ENCODE measurements around the gene CDKN1B.

The CDKN1B gene

GRCh38 chr12:12757121-12757520, 40.0 kb downstream of the CDKN1B start:
- TF ChIP-seq FOXP2 (optimal IDR thresholded peaks at IDR 0.05; ENCODE audit: borderline replicate concordance, extremely low read depth, extremely low read length, insufficient read depth) (no peak), POLR2AphosphoS5 (IDR thresholded peaks at IDR 0.05; ENCODE audit: low read depth, low read length) (no peak), SIN3A (IDR thresholded peaks at IDR 0.05; ENCODE audit: borderline replicate concordance, insufficient read depth, low read length) (no peak), TAF1 (IDR thresholded peaks at IDR 0.05; ENCODE audit: borderline replicate concordance, insufficient read depth, low read length) (no peak)
- TF ChIP-seq, protein P1, sequence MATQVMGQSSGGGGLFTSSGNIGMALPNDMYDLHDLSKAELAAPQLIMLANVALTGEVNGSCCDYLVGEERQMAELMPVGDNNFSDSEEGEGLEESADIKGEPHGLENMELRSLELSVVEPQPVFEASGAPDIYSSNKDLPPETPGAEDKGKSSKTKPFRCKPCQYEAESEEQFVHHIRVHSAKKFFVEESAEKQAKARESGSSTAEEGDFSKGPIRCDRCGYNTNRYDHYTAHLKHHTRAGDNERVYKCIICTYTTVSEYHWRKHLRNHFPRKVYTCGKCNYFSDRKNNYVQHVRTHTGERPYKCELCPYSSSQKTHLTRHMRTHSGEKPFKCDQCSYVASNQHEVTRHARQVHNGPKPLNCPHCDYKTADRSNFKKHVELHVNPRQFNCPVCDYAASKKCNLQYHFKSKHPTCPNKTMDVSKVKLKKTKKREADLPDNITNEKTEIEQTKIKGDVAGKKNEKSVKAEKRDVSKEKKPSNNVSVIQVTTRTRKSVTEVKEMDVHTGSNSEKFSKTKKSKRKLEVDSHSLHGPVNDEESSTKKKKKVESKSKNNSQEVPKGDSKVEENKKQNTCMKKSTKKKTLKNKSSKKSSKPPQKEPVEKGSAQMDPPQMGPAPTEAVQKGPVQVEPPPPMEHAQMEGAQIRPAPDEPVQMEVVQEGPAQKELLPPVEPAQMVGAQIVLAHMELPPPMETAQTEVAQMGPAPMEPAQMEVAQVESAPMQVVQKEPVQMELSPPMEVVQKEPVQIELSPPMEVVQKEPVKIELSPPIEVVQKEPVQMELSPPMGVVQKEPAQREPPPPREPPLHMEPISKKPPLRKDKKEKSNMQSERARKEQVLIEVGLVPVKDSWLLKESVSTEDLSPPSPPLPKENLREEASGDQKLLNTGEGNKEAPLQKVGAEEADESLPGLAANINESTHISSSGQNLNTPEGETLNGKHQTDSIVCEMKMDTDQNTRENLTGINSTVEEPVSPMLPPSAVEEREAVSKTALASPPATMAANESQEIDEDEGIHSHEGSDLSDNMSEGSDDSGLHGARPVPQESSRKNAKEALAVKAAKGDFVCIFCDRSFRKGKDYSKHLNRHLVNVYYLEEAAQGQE (IDR thresholded peaks at IDR 0.05; ENCODE audit: insufficient read depth in 1 of 2, low read depth in 2 of 2, low read length in 2 of 2): no peak

GRCh38 chr12:12759234-12759915, 42.2 kb downstream of the CDKN1B start:
- TF ChIP-seq POLR2AphosphoS5 (IDR thresholded peaks at IDR 0.05; ENCODE audit: low read depth, low read length) (no peak), TAF1 (IDR thresholded peaks at IDR 0.05; ENCODE audit: borderline replicate concordance, insufficient read depth, low read length) (no peak)
- TF ChIP-seq, protein P1 (IDR thresholded peaks at IDR 0.05; ENCODE audit: insufficient read depth in 1 of 2, low read depth in 2 of 2, low read length in 2 of 2): no peak

DNA sequence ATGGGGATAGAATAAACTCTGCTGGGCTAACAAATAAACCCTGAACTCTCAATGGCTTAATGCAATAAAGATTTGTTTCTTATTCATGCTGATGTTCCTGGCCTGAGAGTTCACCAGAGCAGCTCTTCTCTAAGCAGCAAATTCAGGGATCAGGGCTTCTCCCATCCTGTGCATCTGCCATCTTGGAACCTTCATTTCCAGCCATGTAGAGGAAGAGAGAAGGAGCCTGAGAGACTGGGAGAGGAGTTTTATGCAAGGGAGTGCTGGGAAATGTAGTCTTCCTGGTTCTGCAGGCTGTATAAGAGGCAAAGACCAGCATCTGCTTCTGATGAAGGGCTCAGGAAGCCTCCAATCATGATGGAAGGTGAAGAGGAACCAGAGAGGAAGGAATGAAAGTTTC, 47.7 kb downstream of the CDKN1B start:
- TF ChIP-seq SIN3A (IDR thresholded peaks at IDR 0.05; ENCODE audit: borderline replicate concordance, insufficient read depth, low read length): no peak
- TF ChIP-seq FOXP2 (optimal IDR thresholded peaks at IDR 0.05; ENCODE audit: borderline replicate concordance, extremely low read depth, extremely low read length, insufficient read depth): no peak
- no peak for TF ChIP-seq POLR2AphosphoS5 (IDR thresholded peaks at IDR 0.05; ENCODE audit: low read depth, low read length)
- no peak for TF ChIP-seq TAF1 (IDR thresholded peaks at IDR 0.05; ENCODE audit: borderline replicate concordance, insufficient read depth, low read length)
- TF ChIP-seq, protein P1 (IDR thresholded peaks at IDR 0.05; ENCODE audit: insufficient read depth in 1 of 2, low read depth in 2 of 2, low read length in 2 of 2): no peak

DNA sequence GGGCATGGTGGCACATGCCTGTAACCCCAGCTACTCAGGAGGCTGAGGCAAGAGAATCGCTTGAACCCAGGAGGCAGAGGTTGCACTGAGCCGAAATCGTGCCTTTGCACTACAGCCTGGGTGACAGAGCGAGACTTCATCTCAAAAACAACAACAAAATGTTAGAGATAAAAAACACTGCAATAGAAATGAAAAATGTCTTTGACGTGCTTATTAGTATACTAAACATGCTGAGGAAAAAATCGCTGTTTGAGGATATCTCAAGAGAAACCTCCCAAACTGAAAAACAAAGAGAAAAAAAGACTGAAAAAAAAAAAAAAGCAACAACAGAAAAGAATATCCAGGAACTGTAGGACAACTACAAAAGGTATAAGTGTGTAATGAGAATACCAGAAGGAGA, 53.1 kb downstream of the CDKN1B start:
- TF ChIP-seq SIN3A (IDR thresholded peaks at IDR 0.05; ENCODE audit: borderline replicate concordance, insufficient read depth, low read length): no peak

All from PFSK-1 (cell line).